Measurements from ENCODE around the gene DDIT4. TPM values are rescaled to one million over a fixed set of nuclear protein-coding genes. Genes with fewer than 3 reads are reported as not detected.
A peak's percentile ranks its signal among the peaks of the same experiment; 100 is the strongest.
"Not testable (repeated sequence)": the region's sequence is repeated elsewhere in the genome, so short reads cannot be mapped to it uniquely, and the experiment has no call there.

DDIT4 gene
- total RNA-seq, 1 experiment from 2014 or later = 155 TPM

DNA sequence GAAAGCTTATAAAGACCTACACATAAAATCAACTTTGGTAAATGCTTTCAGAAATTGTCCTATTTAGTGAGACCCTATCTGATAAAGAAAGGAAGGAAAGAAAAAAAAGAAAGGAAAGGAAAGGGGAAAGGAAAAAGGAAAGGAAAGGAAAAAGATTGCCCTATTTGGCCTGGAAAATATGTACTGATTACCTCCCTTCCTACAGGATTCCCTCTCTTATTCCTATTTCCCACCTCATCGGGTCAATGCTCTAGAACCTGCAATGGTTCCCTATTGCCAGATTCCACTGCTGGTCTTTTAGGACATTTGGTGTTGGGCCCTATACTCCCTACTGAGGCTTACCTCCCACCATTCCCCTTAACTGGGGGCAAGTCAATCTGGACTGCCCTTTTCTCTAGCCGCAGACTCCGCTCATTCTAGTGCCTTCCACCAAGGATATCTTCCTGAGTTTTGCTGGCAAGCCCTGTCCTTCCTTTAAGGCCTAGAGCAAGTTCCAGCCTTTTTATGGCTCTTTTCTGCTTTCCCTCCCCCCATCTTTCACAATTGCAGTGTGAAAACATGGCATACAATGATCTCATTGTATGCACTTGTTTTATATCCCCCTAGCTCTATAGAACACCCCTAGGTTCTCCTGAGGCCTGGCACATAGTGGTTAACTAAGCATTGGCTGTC is 4.4 kb downstream of the DDIT4 start:
- POLR2A ChIA-PET = interaction anchor here (0.5 to 1.0 kb wide), 4 partner anchors 17 to 42 kb away, joined by 3 to 6 read pairs (median 4); no protein-coding TSS in a partner anchor
- BruUV-seq (replicated peaks) = no TSS peak
- DNase-seq = no peak
- Histone ChIP-seq H3K36me3 (ENCODE audit: control insufficient read depth, insufficient read depth, low read length) (peaks cover 6% of the 10 kb centered on the region), H3K9me3 (no peaks in the 10 kb centered on the region), H3K27me3 (replicated peaks; ENCODE audit: control insufficient read depth, insufficient read depth, low read length) (no peaks in the 10 kb centered on the region), H3K4me3 (ENCODE audit: low read depth, low read length) (no peak overlapping the region), H3K4me1 (peaks cover 15% of the 10 kb centered on the region)
- Mint-ChIP-seq H3K9me3 (ENCODE audit: unreplicated experiment) (no peaks in the 10 kb centered on the region), H3K4me3 (ENCODE audit: unreplicated experiment) (no peak overlapping the region), H3K36me3 (ENCODE audit: insufficient read depth, unreplicated experiment) (peaks cover 48% of the 10 kb centered on the region), H3K27me3 (ENCODE audit: insufficient read depth, unreplicated experiment) (no peaks in the 10 kb centered on the region), H3K4me1 (ENCODE audit: low read depth, unreplicated experiment) (peaks cover 31% of the 10 kb centered on the region), H3K27ac (ENCODE audit: unreplicated experiment) (no peak overlapping the region)
- TF ChIP-seq, protein P1, sequence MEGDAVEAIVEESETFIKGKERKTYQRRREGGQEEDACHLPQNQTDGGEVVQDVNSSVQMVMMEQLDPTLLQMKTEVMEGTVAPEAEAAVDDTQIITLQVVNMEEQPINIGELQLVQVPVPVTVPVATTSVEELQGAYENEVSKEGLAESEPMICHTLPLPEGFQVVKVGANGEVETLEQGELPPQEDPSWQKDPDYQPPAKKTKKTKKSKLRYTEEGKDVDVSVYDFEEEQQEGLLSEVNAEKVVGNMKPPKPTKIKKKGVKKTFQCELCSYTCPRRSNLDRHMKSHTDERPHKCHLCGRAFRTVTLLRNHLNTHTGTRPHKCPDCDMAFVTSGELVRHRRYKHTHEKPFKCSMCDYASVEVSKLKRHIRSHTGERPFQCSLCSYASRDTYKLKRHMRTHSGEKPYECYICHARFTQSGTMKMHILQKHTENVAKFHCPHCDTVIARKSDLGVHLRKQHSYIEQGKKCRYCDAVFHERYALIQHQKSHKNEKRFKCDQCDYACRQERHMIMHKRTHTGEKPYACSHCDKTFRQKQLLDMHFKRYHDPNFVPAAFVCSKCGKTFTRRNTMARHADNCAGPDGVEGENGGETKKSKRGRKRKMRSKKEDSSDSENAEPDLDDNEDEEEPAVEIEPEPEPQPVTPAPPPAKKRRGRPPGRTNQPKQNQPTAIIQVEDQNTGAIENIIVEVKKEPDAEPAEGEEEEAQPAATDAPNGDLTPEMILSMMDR (IDR thresholded peaks at IDR 0.05; ENCODE audit: insufficient read depth in 1 of 2, low read depth in 1 of 2, low read length in 1 of 2, severe bottlenecking in 1 of 2, unreplicated experiment in 1 of 2) = no peak
- intact Hi-C loops (cut with micrococcal nuclease; ENCODE audit: unreplicated experiment) = loop anchor here (1.0 kb wide), 1 partner anchor 43 kb away; no protein-coding TSS in a partner anchor
- CTCF ChIA-PET = interaction anchor here (0.6 to 1.1 kb wide), 2 partner anchors 41 to 44 kb away, joined by 4 to 5 read pairs; no protein-coding TSS in a partner anchor

DNA sequence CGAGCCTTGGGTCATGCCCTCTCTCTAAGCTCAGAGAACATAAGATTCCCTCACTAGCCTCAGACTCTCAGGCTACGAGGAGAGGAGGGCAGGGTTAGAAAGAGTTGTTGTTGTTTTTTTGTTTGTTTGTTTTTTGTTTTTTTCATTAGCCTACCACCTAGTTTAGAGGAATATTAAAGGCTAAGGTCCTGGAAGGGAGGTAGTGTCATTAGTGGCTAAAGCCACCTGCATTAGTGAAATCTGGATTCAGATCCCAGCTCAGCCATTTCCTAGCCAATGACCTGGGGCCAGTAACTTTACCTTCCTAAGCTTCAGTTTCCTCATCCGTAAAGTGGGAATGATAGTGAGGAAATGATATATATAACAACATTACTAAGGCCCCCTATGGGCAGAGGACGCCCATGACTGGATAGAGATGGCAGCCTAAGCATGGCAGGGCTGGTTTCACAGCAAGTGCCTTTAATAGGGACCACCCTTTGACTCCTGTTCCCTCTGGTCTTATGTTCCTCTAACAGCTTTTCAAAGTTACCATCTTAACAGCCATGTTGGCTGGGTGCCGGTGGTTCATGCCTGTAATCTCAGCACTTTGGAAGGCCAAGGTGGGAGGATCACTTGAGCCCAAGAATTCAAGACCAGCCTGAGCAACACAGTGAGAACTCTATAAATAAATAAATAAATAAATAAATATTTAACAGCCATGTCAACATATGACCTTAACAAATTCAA is 5.1 kb downstream of the DDIT4 start:
- POLR2A ChIA-PET = interaction anchor here (0.5 to 0.8 kb wide), 4 partner anchors 18 to 63 kb away, joined by 3 to 10 read pairs (median 4); partner anchors contain the start of genes ANAPC16 and ASCC1
- peaks cover 41% of the 10 kb centered on the region for H3K36me3 Mint-ChIP-seq (ENCODE audit: insufficient read depth, unreplicated experiment)
- peaks cover 6% of the 10 kb centered on the region for H3K36me3 ChIP-seq (ENCODE audit: control insufficient read depth, insufficient read depth, low read length)
- no TSS peak for BruUV-seq (replicated peaks)
- no peaks in the 10 kb centered on the region for H3K27me3 ChIP-seq (replicated peaks; ENCODE audit: control insufficient read depth, insufficient read depth, low read length)
- intact Hi-C loops (cut with micrococcal nuclease; ENCODE audit: unreplicated experiment) = no loop called here
- DNase-seq = no peak
- no peak overlapping the region for H3K4me3 ChIP-seq (ENCODE audit: low read depth, low read length)
- no peaks in the 10 kb centered on the region for H3K27me3 Mint-ChIP-seq (ENCODE audit: insufficient read depth, unreplicated experiment)
- H3K9me3 ChIP-seq = no peaks in the 10 kb centered on the region
- TF ChIP-seq, protein P1 (IDR thresholded peaks at IDR 0.05; ENCODE audit: insufficient read depth in 1 of 2, low read depth in 1 of 2, low read length in 1 of 2, severe bottlenecking in 1 of 2, unreplicated experiment in 1 of 2) = peak in 1 of 2 experiments; percentile 13
- H3K27ac Mint-ChIP-seq (ENCODE audit: unreplicated experiment) = no peak overlapping the region
- H3K4me1 Mint-ChIP-seq (ENCODE audit: low read depth, unreplicated experiment) = peaks cover 31% of the 10 kb centered on the region
- CTCF ChIA-PET = no interaction called here
- no peaks in the 10 kb centered on the region for H3K9me3 Mint-ChIP-seq (ENCODE audit: unreplicated experiment)
- H3K4me1 ChIP-seq = peaks cover 15% of the 10 kb centered on the region
- no peak overlapping the region for H3K4me3 Mint-ChIP-seq (ENCODE audit: unreplicated experiment)

DNA sequence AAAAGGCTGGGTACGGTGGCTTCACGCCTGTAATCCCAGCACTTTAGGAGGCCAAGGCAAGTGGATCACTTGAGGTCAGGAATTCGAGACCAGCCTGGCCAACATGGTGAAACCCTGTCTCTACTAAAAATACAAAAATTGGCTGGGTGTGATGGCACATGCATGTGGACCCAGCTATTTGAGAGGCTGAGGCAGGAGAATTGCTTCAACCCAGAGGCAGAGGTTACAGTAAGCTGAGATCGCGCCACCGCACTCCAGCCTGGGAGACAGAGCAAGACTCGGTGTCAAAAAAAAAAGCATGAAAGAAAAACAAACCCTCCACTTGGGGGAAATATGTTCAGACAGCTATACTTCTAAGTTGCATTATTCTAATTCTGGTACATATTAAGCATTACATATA is 5.9 kb downstream of the DDIT4 start:
- H3K27ac Mint-ChIP-seq (ENCODE audit: unreplicated experiment); H3K27me3 ChIP-seq (replicated peaks; ENCODE audit: control insufficient read depth, insufficient read depth, low read length); intact Hi-C loops (cut with micrococcal nuclease; ENCODE audit: unreplicated experiment); H3K4me3 ChIP-seq (ENCODE audit: low read depth, low read length); BruUV-seq (replicated peaks); H3K9me3 Mint-ChIP-seq (ENCODE audit: unreplicated experiment); DNase-seq; CTCF ChIA-PET; H3K9me3 ChIP-seq; H3K27me3 Mint-ChIP-seq (ENCODE audit: insufficient read depth, unreplicated experiment); H3K36me3 ChIP-seq (ENCODE audit: control insufficient read depth, insufficient read depth, low read length); H3K4me3 Mint-ChIP-seq (ENCODE audit: unreplicated experiment): not testable (repeated sequence)
- POLR2A ChIA-PET = interaction anchor here (0.8 kb wide), 1 partner anchor 63 kb away, joined by 3 read pairs; the partner anchor contains the start of genes ANAPC16 and ASCC1
- peaks cover 33% of the 10 kb centered on the region for H3K36me3 Mint-ChIP-seq (ENCODE audit: insufficient read depth, unreplicated experiment)
- H3K4me1 Mint-ChIP-seq (ENCODE audit: low read depth, unreplicated experiment) = peaks cover 31% of the 10 kb centered on the region
- H3K4me1 ChIP-seq = peaks cover 13% of the 10 kb centered on the region

Data from Caco-2 (cell line).